Lung microvascular endothelial cell (primary cell): ENCODE measurements around the gene ARMH4. TPM values are rescaled to one million over a fixed set of nuclear protein-coding genes. Genes with fewer than 3 reads are reported as not detected.
A peak's percentile ranks its signal among the peaks of the same experiment; 100 is the strongest.

Experiments used
- DNase-seq, 2 donors: peaks; one replicate each; pipeline versions ENCODE4 v3.0.0 to v3.0.0-alpha.2; 2010; ENCODE audit warnings: low read depth in 2 of 2
- total RNA-seq: library from RNA; depleted of rRNA; stranded (reverse); fragments of >200 nt; gene quantifications from 2 replicates; pipeline ENCODE4 v1.2.1, GENCODE V29; 2014

Gene ARMH4
- 0.87 and 1.8 TPM in 2 replicates for total RNA-seq

- DNase-seq: peak; percentile 79 to 83
Measured at GRCh38 chr14:58152014-58152857, at the start of gene ARMH4. Gene ARMH4 (minus strand): TSS chr14:58152213. CDS start chr14:58139358, 12,855 bp downstream.

- DNase-seq: peak; percentile 7 to 9
Measured at GRCh38 chr14:58200846-58201245, 48.8 kb upstream of the ARMH4 start.

GRCh38 chr14:58200480-58200841 lies 48.4 kb upstream of the ARMH4 start:
- no peak for DNase-seq

GRCh38 chr14:58199726-58200479 lies 47.9 kb upstream of the ARMH4 start, which contains the start of gene ACTR10:
Gene ACTR10 (plus strand): TSS chr14:58200149. CDS start chr14:58200218, 69 bp downstream.
- DNase-seq: peak; percentile 74 to 80

- DNase-seq: no peak
Measured at GRCh38 chr14:58198086-58198485, 46.1 kb upstream of the ARMH4 start.

- DNase-seq: no peak
Measured at GRCh38 chr14:58196198-58196597, 44.2 kb upstream of the ARMH4 start.

GRCh38 chr14:58193542-58193941 lies 41.5 kb upstream of the ARMH4 start:
- DNase-seq: peak; percentile 24 to 84

- DNase-seq: no peak
Measured at GRCh38 chr14:58191763-58192601, 40.0 kb upstream of the ARMH4 start.

GRCh38 chr14:58189176-58189575 lies 37.2 kb upstream of the ARMH4 start:
- no peak for DNase-seq

GRCh38 chr14:58177125-58177524 lies 25.1 kb upstream of the ARMH4 start:
- no peak for DNase-seq

- peak; percentile 70 to 81 for DNase-seq
Measured at GRCh38 chr14:58171090-58171489, 19.1 kb upstream of the ARMH4 start.

GRCh38 chr14:58167891-58168290 lies 15.9 kb upstream of the ARMH4 start:
- DNase-seq: no peak

- DNase-seq: no peak
Measured at GRCh38 chr14:58167057-58167456, 15.0 kb upstream of the ARMH4 start.

GRCh38 chr14:58166005-58166983 lies 14.3 kb upstream of the ARMH4 start:
- DNase-seq: peak; percentile 67 to 73

GRCh38 chr14:58160561-58160960 lies 8.5 kb upstream of the ARMH4 start:
- DNase-seq: no peak

GRCh38 chr14:58151133-58152013 lies 640 bp downstream of the ARMH4 start:
- DNase-seq: peak; percentile 33 to 54

- no peak for DNase-seq
Measured at GRCh38 chr14:58150243-58150805, 1.7 kb downstream of the ARMH4 start.

- DNase-seq: no peak
Measured at GRCh38 chr14:58149196-58149595, 2.8 kb downstream of the ARMH4 start.

GRCh38 chr14:58146399-58146798 lies 5.6 kb downstream of the ARMH4 start:
- DNase-seq: no peak
